ENCODE results near the gene CCN2. TPM values are rescaled to one million over a fixed set of nuclear protein-coding genes. Genes with fewer than 3 reads are reported as not detected.
"Not testable (repeated sequence)": the region's sequence is repeated elsewhere in the genome, so short reads cannot be mapped to it uniquely, and the experiment has no call there.

CCN2 gene
- total RNA-seq, 1 experiment from 2014 or later, result 44.1 TPM

- Mint-ChIP-seq H3K4me3 (peak overlapping the region; percentile 85 to 94), H3K4me1 (peaks cover 51 to 67% of the 10 kb centered on the region in 2 experiments), H3K9me3 (peaks cover 8 to 19% of the 10 kb centered on the region in 2 experiments; a peak in 4 of 5 replicates), H3K27ac (peak overlapping the region; percentile 79 to 97 (median 84); a peak in 6 of 7 replicates), H3K36me3 (ENCODE audit: insufficient read depth in 1 of 3, low read depth in 3 of 3) (peaks cover 14 to 64% (median 57%) of the 10 kb centered on the region in 3 experiments)
- not testable (repeated sequence) for H3K18ac ChIP-seq (ENCODE audit: insufficient read length, low read depth, low read length); H2BK5ac ChIP-seq (ENCODE audit: insufficient read length, low read length); H3K56ac ChIP-seq (ENCODE audit: insufficient read length, low read depth, low read length); H4K5ac ChIP-seq (ENCODE audit: insufficient read length, low read depth, low read length); DNase-seq; H3K79me1 ChIP-seq (ENCODE audit: insufficient read depth, low read depth, low read length, poor library complexity, severe bottlenecking); H4K91ac ChIP-seq (ENCODE audit: insufficient read length, low read depth, low read length); H3K23me2 ChIP-seq (ENCODE audit: insufficient read length, low read depth, low read length, poor library complexity, severe bottlenecking); H3K27me3 Mint-ChIP-seq (ENCODE audit: low read depth); H3K14ac ChIP-seq (ENCODE audit: insufficient read depth, low read length); H2AK5ac ChIP-seq (ENCODE audit: insufficient read length, low read length); H3K4ac ChIP-seq (ENCODE audit: low read depth, low read length); H3K23ac ChIP-seq (ENCODE audit: insufficient read length, low read depth, low read length); H3K27me3 ChIP-seq (ENCODE audit: insufficient read depth, low read length); H2BK120ac ChIP-seq (ENCODE audit: low read depth, low read length, poor library complexity, severe bottlenecking); H3K4me2 ChIP-seq (ENCODE audit: insufficient read depth, insufficient read length, low read length); H2AFZ ChIP-seq (ENCODE audit: low read length); H2BK15ac ChIP-seq (ENCODE audit: low read depth, low read length); H2BK20ac ChIP-seq (ENCODE audit: low read depth, low read length, poor library complexity, severe bottlenecking); H3K4me1 ChIP-seq (ENCODE audit: insufficient read depth, low read length); H4K8ac ChIP-seq (replicated peaks; ENCODE audit: insufficient read length, low read depth, low read length); H2BK12ac ChIP-seq (ENCODE audit: insufficient read length, low read depth, low read length); H3T11ph ChIP-seq (ENCODE audit: low read length); H3K79me2 ChIP-seq (ENCODE audit: insufficient read depth, low read length); H3K27ac ChIP-seq (ENCODE audit: insufficient read length, low read depth, low read length); H4K20me1 ChIP-seq (ENCODE audit: control insufficient read depth, insufficient read depth, insufficient read length)
- H3K9me3 ChIP-seq (ENCODE audit: control insufficient read depth, low read depth, low read length), result peaks cover 10% of the 10 kb centered on the region
- no CpG with 5 or more reads among the region's 12 CpGs for WGBS (ENCODE audit: extremely low coverage, insufficient read length, low lambda C conversion rate)
- H3K9ac ChIP-seq (ENCODE audit: extremely low read depth, insufficient read length, low read length), result peak overlapping the region; percentile 80
These were observed 47.4 kb downstream of the CCN2 start for GRCh38 chr6:131903734-131904133.

GRCh38 chr6:131901326-131901873 lies 49.8 kb downstream of the CCN2 start:
- H4K8ac ChIP-seq (replicated peaks; ENCODE audit: insufficient read length, low read depth, low read length); H4K5ac ChIP-seq (ENCODE audit: insufficient read length, low read depth, low read length); H2BK5ac ChIP-seq (ENCODE audit: insufficient read length, low read length); H3K23me2 ChIP-seq (ENCODE audit: insufficient read length, low read depth, low read length, poor library complexity, severe bottlenecking); H3K27me3 Mint-ChIP-seq (ENCODE audit: low read depth); H3K56ac ChIP-seq (ENCODE audit: insufficient read length, low read depth, low read length); H2AFZ ChIP-seq (ENCODE audit: low read length); H2BK15ac ChIP-seq (ENCODE audit: low read depth, low read length); H2BK12ac ChIP-seq (ENCODE audit: insufficient read length, low read depth, low read length); H2AK5ac ChIP-seq (ENCODE audit: insufficient read length, low read length); H4K91ac ChIP-seq (ENCODE audit: insufficient read length, low read depth, low read length); H3K4ac ChIP-seq (ENCODE audit: low read depth, low read length); H3K23ac ChIP-seq (ENCODE audit: insufficient read length, low read depth, low read length); H3K9ac ChIP-seq (ENCODE audit: extremely low read depth, insufficient read length, low read length); H2BK20ac ChIP-seq (ENCODE audit: low read depth, low read length, poor library complexity, severe bottlenecking); H3K79me2 ChIP-seq (ENCODE audit: insufficient read depth, low read length); H3K79me1 ChIP-seq (ENCODE audit: insufficient read depth, low read depth, low read length, poor library complexity, severe bottlenecking); H3K27me3 ChIP-seq (ENCODE audit: insufficient read depth, low read length); H3K18ac ChIP-seq (ENCODE audit: insufficient read length, low read depth, low read length); H3T11ph ChIP-seq (ENCODE audit: low read length); H4K20me1 ChIP-seq (ENCODE audit: control insufficient read depth, insufficient read depth, insufficient read length); H3K14ac ChIP-seq (ENCODE audit: insufficient read depth, low read length); H3K4me1 ChIP-seq (ENCODE audit: insufficient read depth, low read length); H2BK120ac ChIP-seq (ENCODE audit: low read depth, low read length, poor library complexity, severe bottlenecking): not testable (repeated sequence)
- peak overlapping the region; percentile 74 for H3K27ac ChIP-seq (ENCODE audit: insufficient read length, low read depth, low read length)
- Mint-ChIP-seq H3K27ac (peak overlapping the region; percentile 10 to 97 (median 32); a peak in 5 of 7 replicates), H3K36me3 (ENCODE audit: insufficient read depth in 1 of 3, low read depth in 3 of 3) (peaks cover 28 to 70% (median 61%) of the 10 kb centered on the region in 3 experiments), H3K9me3 (peaks cover 22 to 40% of the 10 kb centered on the region in 2 experiments), H3K4me1 (peaks cover 34 to 49% of the 10 kb centered on the region in 2 experiments), H3K4me3 (peak overlapping the region; percentile 85 to 94)
- peak overlapping the region; percentile 42 for H3K4me2 ChIP-seq (ENCODE audit: insufficient read depth, insufficient read length, low read length)
- peak; percentile 39 for DNase-seq
- WGBS (ENCODE audit: extremely low coverage, insufficient read length, low lambda C conversion rate), result no CpG with 5 or more reads among the region's 5 CpGs
- peaks cover 28% of the 10 kb centered on the region for H3K9me3 ChIP-seq (ENCODE audit: control insufficient read depth, low read depth, low read length)

All from H9 (cell line).